Neuron (in vitro differentiated cells): Measurements from ENCODE around the gene COL11A2.
A peak's percentile ranks its signal among the peaks of the same experiment; 100 is the strongest.

Experiments
- H2AFZ ChIP-seq: one replicate; pipeline ENCODE4 v1.6.1; 2013; ENCODE audit warnings: low read depth, mild to moderate bottlenecking, inconsistent platforms, low read length, moderate library complexity
- H3K27me3 ChIP-seq: one replicate; pipeline ENCODE4 v1.6.1; 2013; ENCODE audit warnings: low read length; ENCODE audit not compliant: insufficient read depth
- H3K36me3 ChIP-seq: one replicate; pipeline ENCODE4 v1.6.1; 2013; ENCODE audit warnings: low read length; ENCODE audit not compliant: insufficient read depth
- H3K4me1 ChIP-seq: one replicate; pipeline ENCODE4 v1.6.1; 2013; ENCODE audit warnings: low read length; ENCODE audit not compliant: insufficient read depth
- H3K4me3 ChIP-seq: 2 replicates; pipeline ENCODE4 v1.5.1; 2013; ENCODE audit warnings: mild to moderate bottlenecking, low read length, moderate library complexity
- H3K9me3 ChIP-seq: one replicate; pipeline ENCODE4 v1.6.1; 2013; ENCODE audit warnings: low read length

COL11A2 gene

GRCh38 chr6:33213166-33213988 lies 21.1 kb upstream of the COL11A2 start:
- Histone ChIP-seq H3K9me3 (no peaks in the 10 kb centered on the region), H3K36me3 (peaks cover 34% of the 10 kb centered on the region), H3K4me3 (peak overlapping the region; percentile 3), H3K27me3 (no peaks in the 10 kb centered on the region), H2AFZ (no peak overlapping the region), H3K4me1 (peaks cover 64% of the 10 kb centered on the region)

GRCh38 chr6:33212857-33213165 lies 20.5 kb upstream of the COL11A2 start:
- no peaks in the 10 kb centered on the region for H3K9me3 ChIP-seq
- peak overlapping the region; percentile 3 for H3K4me3 ChIP-seq
- peaks cover 64% of the 10 kb centered on the region for H3K4me1 ChIP-seq
- peaks cover 34% of the 10 kb centered on the region for H3K36me3 ChIP-seq
- no peaks in the 10 kb centered on the region for H3K27me3 ChIP-seq
- H2AFZ ChIP-seq, result no peak overlapping the region

GRCh38 chr6:33211666-33212422 lies 19.6 kb upstream of the COL11A2 start:
- Histone ChIP-seq H3K36me3 (peaks cover 34% of the 10 kb centered on the region), H3K4me3 (no peak overlapping the region), H2AFZ (no peak overlapping the region), H3K27me3 (no peaks in the 10 kb centered on the region), H3K4me1 (peaks cover 64% of the 10 kb centered on the region), H3K9me3 (no peaks in the 10 kb centered on the region)

- no peaks in the 10 kb centered on the region for H3K27me3 ChIP-seq
- peaks cover 34% of the 10 kb centered on the region for H3K36me3 ChIP-seq
- H2AFZ ChIP-seq, result no peak overlapping the region
- peaks cover 69% of the 10 kb centered on the region for H3K4me1 ChIP-seq
- no peak overlapping the region for H3K4me3 ChIP-seq
- no peaks in the 10 kb centered on the region for H3K9me3 ChIP-seq
Observed at GRCh38 chr6:33211136-33211535, 18.9 kb upstream of the COL11A2 start.

- Histone ChIP-seq H3K4me3 (no peak overlapping the region), H3K36me3 (peaks cover 34% of the 10 kb centered on the region), H3K9me3 (no peaks in the 10 kb centered on the region), H2AFZ (no peak overlapping the region), H3K4me1 (peaks cover 77% of the 10 kb centered on the region), H3K27me3 (no peaks in the 10 kb centered on the region)
Observed at GRCh38 chr6:33209856-33210255, 17.6 kb upstream of the COL11A2 start.

- H3K36me3 ChIP-seq, result peaks cover 41% of the 10 kb centered on the region
Observed at GRCh38 chr6:33208091-33208967, 16.1 kb upstream of the COL11A2 start, which contains the start of gene RING1. Gene RING1 (plus strand): TSS chr6:33208500. CDS start chr6:33208823, 323 bp downstream.

GRCh38 chr6:33207552-33208090 lies 15.4 kb upstream of the COL11A2 start:
- H2AFZ ChIP-seq, result no peak overlapping the region
- peak overlapping the region; percentile 89 for H3K4me3 ChIP-seq
- H3K9me3 ChIP-seq, result no peaks in the 10 kb centered on the region
- H3K27me3 ChIP-seq, result no peaks in the 10 kb centered on the region
- peaks cover 75% of the 10 kb centered on the region for H3K4me1 ChIP-seq
- H3K36me3 ChIP-seq, result peaks cover 47% of the 10 kb centered on the region

More at GRCh38 chr6:33208091-33208967, 16.1 kb upstream of the COL11A2 start, which contains the start of gene RING1:
- peak within 1 kb of the TSS; percentile 89 for H3K4me3 ChIP-seq
- H2AFZ ChIP-seq, result no peak within 1 kb of the TSS
- H3K9me3 ChIP-seq, result no peaks in the 10 kb centered on the region
- peaks cover 76% of the 10 kb centered on the region for H3K4me1 ChIP-seq
- no peaks in the 10 kb centered on the region for H3K27me3 ChIP-seq

GRCh38 chr6:33206864-33207551 lies 14.7 kb upstream of the COL11A2 start:
- Histone ChIP-seq H3K4me1 (peaks cover 75% of the 10 kb centered on the region), H3K36me3 (peaks cover 49% of the 10 kb centered on the region), H2AFZ (no peak overlapping the region), H3K27me3 (no peaks in the 10 kb centered on the region), H3K4me3 (peak overlapping the region; percentile 89), H3K9me3 (no peaks in the 10 kb centered on the region)

GRCh38 chr6:33206027-33206863 lies 14.0 kb upstream of the COL11A2 start:
- Histone ChIP-seq H3K4me1 (peaks cover 75% of the 10 kb centered on the region), H3K4me3 (peak overlapping the region; percentile 89), H3K36me3 (peaks cover 46% of the 10 kb centered on the region)

GRCh38 chr6:33205191-33206026 lies 13.1 kb upstream of the COL11A2 start:
- peaks cover 68% of the 10 kb centered on the region for H3K4me1 ChIP-seq
- H3K36me3 ChIP-seq, result peaks cover 38% of the 10 kb centered on the region
- H3K4me3 ChIP-seq, result peak overlapping the region; percentile 75
- no peaks in the 10 kb centered on the region for H3K9me3 ChIP-seq
- H2AFZ ChIP-seq, result no peak overlapping the region
- no peaks in the 10 kb centered on the region for H3K27me3 ChIP-seq

More at GRCh38 chr6:33206027-33206863, 14.0 kb upstream of the COL11A2 start:
- H2AFZ ChIP-seq, result no peak overlapping the region
- no peaks in the 10 kb centered on the region for H3K27me3 ChIP-seq
- H3K9me3 ChIP-seq, result no peaks in the 10 kb centered on the region
